HG02763 (cell line): Measurements from ENCODE around the gene NLRC3.
"Not testable (repeated sequence)": the region's sequence is repeated elsewhere in the genome, so short reads cannot be mapped to it uniquely, and the experiment has no call there.

Source experiments
- ATAC-seq: cut with Tn5 transposase; IDR thresholded peaks from one replicate; pipeline ENCODE4 v1.9.1; 2021; ENCODE audit warnings: mild to moderate bottlenecking, moderate library complexity; ENCODE audit not compliant: unreplicated experiment

Gene NLRC3

DNA sequence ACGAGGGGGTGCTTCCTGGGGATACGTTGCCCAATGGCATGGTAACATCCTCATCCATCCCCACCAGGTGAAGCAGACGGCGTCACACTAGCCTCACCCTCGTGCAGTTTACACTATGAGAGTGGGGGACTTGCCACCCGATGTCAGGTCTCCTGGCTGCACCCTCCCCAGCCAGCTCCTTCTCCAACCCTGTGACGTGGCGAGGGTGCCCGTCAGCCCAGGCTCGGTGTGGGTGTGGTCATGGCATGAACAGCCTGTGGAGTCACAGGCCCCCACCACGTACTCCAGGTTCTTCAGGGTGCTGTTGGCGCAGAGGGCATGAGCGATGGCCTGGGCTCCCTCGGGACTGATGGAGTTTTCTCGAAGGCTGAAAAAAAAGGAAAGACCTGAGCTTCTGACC, 28.3 kb downstream of the NLRC3 start:
- ATAC-seq: no peak

DNA sequence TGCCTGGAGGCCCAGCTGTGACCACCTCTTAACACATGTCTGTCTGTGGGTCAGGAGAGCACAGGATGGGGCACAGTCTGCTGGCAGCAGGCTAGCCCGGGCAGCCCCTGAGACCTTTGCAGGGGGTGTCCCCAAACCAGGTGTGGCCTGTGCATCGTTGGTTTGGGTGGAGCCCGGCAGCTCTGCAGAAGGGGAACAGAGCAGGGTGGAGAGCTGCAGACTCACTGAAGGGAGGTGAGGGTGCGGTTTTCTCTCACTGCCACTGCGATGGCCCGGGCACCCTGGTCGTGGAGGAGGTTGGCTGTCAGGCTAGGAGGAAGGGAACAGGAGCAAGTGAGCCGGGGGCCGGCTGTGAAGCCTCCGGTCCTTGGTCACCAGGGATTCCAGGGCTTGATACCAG, 28.8 kb downstream of the NLRC3 start:
- no peak for ATAC-seq

DNA sequence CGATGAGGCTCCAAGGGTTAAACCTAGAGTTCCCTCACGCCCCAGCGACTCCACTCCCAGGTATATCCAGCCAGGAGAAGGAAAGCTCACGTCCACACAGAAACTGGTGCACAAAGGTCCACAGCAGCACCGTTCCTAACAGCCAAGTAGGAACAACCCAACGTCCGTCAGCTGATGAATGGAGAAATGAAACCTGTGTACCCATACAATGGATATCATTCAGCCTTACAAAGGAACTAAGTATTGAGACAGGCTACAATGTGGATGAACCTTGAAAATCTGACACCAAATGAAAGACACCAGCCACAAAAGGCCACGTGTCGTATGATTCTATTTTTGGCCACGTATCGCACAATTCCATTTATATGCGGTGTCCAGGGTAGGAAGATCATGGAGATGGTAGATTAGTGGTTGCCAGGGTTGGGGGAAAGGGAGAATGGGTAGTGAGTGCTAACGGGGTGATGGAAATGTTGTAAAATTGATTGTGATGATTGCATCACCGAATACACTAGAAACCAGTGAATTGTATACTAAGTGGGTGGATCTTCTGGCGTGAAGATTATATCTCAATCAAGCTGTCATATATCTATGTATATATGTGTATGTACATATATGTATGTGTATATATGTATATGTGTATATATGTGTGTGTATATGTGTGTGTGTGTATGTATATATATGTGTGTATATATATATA, 30.1 kb downstream of the NLRC3 start:
- no peak for ATAC-seq

DNA sequence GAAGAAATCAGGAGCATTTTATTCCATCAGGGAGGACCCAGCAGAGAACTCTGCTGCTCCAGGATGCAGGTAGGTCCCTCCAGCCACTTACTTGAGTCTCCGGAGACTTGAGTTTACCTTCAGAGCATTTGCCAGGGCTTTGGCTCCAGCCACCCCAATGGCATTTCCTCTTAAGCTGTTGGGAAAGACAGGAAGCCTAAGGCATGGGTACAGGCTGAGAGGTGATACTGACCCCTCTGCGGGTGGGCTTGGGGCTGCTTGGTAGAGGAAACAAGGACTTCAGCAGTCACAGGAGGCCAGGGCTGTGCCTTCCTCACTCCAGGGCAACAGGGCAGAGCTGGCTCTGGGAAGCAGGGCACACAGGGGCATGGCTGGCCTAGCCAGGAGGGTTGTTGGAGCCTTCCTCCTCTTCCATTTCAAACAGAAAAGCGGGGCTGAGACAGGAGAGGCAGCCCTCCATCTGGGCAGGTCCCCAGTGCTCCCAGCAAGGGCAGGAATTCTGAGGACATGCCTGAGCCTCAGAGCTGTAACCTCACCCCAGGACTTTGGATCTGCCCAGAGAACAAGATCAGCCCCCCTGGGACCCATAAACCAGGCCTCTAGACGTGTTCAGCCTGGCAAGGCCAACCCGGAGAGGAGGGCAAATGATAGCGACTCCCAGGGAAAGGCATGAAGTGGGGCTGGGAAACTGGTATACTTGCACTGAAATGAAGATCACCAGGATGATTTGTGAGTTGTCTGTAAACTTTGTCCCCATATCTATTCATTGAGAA, 34.4 kb downstream of the NLRC3 start:
- no peak for ATAC-seq

DNA sequence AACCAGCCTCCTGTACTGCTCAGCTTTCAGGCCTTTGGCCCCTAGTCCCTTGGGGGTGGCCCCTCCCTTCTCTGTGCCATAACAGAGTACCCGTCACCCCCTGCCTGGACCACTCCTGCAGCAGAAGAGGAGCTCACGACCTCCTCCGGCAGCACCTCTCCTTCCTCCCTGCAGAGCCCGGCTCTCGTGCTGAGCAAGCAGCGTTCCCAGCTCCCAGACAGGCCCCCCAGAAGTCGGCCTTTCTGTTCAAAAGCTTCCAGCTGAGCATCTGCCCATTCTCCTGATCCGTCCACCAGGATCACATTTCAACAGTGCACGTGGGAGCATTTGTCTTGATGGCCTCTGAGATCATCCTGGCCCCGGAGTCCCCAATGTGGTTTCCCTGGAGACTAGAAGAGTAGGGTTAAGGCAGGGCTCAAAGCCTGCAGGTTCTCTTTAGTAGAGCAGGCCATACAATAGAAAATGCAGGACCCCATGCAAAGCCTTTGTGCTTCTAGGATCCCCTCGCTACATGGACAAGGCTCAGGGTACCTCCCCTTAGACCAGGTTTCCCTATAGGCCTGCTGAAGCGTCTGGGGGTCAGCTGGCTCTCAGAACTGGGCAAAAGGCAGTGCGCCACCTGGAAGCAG, 35.6 kb downstream of the NLRC3 start:
- ATAC-seq: no peak

DNA sequence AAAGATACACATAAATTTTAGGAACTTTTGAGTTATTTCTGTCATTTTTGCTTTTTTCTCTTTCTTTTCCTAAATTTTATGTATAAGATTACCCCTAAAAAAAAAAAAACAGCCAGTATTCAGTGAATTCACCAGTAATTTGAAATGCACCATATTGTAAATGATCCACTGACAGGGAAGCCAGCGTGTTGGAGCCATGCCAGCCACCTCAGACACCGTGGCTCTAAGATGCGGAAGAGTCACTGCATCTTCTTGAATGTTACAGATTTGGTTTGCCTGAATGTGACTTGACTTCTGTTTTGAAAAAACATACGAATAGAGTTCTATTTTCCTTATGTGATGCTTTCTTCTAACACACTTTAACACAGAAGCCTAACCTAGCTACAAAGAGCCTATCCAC, 39.0 kb downstream of the NLRC3 start:
- no peak for ATAC-seq

DNA sequence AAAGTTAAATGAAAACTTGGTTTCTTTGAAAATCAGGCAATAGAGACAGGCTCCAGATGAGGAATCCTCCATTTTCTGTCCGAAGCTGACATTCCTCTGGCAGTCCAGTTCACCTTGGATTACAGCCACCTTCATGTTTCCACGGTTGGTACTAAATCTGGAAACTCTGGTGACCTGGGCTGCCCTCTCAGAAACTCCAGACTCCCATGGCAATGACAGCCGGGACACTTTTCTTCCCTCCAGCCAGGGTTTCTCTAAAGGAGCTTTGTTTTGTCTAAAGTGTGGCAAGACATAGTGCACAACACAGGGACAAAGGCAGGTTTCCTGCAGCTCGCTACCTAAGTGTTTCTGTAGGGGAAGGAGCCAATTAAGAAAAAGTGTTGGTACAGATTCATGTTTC, 40.4 kb downstream of the NLRC3 start:
- ATAC-seq: no peak

DNA sequence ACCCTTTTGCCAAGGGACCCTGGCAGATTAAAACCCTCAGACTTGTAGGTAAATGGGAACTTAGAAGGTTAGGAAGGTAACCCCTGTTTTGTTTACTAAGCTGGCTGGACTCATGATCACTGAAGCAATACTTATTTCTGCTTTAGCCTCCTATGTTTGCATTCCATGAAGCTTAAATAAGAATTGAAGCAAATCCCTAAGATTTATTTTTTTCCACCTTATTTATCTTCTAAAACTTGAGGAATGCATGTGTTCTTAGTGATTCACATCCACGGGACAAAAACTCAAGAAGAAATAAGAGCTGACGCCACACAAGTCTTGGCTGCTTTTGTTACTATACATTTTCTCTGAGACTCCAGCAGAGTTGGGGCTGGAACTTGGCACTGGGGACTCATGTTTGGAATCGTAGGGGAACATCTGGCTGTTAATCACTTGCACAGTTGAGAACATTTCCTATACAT, 40.9 kb downstream of the NLRC3 start:
- ATAC-seq: no peak

DNA sequence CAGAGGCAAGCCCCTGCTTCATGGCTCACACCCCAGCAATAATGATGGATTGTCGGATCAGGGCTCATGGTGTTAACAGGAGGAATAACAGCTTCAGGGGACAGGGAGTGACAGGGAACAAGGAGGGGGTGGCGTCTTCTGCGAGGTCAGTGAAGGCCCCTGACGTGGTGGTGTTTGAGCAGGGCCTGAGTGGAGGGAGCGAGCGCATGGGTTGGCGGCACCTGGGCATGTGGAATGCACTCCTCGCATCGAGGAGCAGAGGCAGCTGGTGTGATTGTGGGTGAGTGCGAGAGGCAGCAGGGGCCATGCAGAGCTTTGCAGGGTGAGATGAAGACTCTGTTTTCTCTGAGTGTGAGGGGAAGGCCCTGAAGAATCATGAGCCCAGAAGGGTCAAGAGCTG, 43.1 kb downstream of the NLRC3 start:
- ATAC-seq: no peak

DNA sequence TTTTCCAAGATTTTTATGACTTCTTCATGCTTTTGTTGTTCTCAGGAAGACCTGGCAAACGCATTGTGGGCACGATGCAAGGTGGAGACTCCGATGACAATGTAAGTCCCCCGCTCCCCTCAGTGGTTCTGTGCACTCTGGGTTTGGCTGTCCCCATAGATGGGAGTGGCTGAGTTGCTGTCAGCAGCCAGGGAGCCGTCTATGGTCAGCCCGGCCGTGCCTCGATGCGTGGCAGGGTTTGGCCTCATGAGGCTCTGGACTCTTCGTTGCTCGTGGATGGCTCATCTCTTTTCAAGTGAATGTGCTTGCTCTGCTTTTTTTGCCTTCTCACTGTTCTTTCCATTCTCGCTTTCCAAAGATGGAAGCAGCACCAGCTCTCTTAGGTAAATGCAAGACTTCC, 44.5 kb downstream of the NLRC3 start:
- no peak for ATAC-seq

DNA sequence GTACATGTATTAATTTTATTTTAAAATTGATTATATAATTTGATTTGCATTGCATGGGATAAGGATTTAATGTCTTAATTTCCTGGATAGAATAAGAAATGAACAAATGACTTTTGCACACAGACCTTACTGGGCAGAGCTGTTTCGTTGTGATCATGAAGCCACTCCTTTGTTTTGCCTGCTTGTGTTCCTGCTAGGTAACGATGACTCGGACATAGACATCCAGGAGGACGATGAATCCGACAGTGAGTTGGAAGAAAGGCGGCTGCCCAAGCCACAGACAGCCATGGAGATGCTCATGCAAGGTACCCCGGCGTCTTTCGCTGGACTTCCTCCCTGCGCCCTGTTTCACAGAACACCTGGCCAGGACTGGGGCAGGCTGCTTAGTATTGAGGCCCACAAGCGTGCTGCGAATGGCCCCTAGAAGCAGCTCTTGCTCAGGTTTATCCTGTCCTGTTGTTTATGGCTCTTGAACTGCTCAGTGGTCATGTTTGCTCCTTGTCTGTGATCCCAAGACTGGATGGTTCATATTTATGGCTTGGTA, 46.8 kb downstream of the NLRC3 start:
- ATAC-seq: no peak

DNA sequence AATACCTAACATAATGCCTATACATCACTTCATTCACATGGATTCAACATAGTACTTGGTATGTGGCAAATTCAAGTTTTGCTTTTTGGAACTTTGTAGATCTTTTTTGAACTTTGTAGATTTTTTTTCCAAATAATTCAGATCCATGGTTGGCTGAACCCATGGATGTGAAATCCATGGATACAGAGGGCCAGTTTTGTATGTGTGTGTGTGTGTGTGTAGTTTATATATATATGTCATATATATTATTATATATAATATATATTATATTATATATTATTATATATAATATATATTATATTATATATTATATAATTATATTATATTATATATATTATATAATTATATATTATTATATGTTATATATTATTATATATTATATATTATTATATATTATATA, 48.0 kb downstream of the NLRC3 start:
- no peak for ATAC-seq

DNA sequence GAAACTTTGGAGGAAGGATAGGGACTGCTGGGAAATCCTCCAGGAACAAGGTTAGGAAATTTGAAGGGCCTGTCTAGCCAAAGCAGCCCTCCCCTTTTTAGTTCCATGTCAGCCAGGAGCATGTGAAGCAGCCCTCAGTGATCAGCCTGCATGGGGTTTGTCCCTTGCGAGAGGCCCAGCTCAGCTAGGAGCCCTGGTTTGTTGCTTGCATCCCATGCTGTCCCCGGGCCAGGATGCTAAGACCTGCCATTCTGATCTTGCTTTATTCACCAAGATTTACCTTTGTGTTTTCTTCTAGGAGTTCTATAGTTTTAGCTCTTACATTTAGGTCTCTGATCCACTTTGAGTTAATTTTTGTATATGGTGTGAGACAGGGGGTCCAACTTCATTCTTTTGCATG, 48.8 kb downstream of the NLRC3 start:
- ATAC-seq: no peak

DNA sequence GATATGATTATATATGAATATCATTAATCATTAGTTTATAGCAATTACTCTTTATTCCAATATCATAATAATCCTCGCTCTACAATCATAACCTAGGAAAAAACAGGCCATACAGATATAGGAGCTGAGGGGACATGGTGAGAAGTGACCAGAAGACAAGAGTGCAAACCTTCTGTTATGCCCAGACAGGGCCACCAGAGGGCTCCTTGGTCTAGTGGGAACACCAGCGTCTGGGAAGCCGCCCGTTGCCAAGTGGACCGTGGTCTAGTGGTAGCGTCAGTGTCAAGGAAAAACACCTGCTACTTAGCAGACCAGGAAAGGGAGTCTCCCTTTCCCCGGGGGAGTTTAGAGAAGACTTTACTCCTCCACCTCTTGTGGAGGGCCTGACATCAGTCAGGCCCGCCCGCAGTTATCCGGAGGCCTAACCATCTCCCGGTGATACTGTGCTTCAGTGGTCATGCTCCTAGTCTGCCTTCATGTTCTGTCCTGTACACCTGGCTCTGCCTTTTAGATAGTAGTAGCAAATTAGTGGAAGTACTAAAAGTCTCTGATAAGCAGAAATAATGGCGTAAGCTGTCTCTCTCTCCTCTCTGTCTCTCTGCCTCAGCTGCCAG, 49.9 kb downstream of the NLRC3 start:
- not testable (repeated sequence) for ATAC-seq

DNA sequence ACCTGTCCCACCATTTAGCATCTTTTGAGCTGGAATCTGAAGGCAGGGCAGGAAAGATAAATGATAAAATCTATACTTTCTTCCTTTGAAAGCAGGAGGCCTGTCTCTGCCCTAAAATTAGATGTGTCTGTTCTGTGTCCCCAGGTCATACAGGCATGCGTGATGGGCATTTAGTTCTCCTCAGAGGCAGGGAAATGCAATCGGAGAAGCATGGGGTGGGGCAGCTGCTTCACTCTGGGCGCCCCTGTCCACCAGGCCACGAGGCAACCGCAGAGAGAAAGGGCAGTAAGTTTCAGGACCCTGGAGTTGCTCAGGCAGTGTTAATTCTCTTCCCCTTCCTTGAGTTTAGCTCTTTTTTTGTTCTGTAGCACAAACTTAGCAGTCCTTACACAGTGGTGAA, 51.3 kb downstream of the NLRC3 start:
- no peak for ATAC-seq

DNA sequence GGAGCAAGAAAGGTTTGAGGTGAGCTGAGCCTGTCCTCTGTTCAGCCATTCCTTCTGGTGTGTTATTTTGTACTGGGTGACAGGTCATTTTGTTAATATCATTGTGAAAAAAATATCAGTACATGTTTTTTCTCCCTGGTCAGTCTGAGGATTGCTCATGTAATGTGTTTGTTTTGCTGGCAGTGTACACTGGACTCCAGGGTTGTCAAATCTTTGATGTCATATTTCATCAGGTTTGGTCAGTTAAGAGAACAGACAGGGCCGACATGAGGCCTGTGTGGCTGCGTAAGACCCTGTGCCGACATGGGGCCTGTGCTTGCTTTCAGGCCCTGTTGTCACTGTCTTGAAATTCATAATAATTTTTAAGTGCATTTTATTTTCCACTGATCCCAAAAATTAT, 53.9 kb downstream of the NLRC3 start:
- ATAC-seq: no peak

DNA sequence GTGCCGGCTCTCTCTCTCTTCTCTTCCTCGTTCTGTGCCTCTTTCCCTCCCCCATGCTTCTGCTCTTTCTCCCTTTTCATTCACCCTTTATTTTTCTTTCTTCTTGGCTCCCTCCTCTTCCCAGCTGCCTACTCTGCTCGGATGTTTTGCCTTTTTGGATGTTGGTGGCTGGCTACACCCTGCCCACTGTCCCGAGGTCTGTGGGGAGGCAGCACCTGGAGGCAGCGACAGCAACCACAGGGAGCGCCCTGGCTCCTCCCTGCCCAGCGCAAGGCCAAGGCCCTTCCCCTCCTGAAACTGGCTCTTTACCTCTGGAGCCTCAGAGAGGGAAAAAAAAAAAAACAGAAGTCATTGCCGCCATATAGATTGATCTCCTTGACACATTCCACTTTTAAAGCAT, 56.4 kb downstream of the NLRC3 start:
- no peak for ATAC-seq

DNA sequence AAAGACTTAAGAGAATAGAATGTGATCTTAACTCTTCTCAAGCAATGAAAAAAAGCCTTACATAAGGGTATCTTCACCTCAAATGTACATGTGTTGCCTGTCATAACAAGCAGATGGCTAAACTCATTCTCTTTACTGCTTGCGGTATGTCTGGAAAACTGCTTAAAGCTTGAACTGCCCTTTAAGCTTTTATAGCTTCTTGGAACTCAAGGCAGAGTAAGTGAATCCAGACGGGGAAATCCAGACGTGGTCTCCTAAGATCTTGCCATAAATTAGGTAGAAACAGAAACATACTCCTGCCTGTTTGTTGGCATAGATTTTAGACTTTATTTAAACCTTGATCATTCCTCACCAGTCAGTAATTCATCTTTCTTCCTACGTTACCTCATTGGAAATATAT, 56.8 kb downstream of the NLRC3 start:
- no peak for ATAC-seq

DNA sequence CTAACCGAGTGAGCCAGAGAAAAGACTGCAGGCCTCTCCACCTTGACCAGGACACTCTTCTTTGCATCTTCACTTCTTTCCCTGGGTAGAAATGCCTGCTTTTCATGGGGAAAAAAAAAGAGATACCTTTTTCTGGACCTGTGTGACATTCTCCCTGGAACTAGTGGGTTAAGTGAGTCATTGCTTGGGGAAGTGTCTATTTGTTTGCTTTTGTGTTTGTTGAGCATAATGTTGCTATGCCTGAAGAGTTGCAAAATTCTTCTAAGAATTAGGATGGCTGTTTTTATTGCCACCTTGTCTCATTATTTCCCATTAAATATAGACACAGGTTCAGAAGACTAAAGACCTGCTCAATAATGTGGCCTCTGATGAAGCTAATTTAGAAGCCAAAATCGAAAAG, 57.6 kb downstream of the NLRC3 start:
- no peak for ATAC-seq

DNA sequence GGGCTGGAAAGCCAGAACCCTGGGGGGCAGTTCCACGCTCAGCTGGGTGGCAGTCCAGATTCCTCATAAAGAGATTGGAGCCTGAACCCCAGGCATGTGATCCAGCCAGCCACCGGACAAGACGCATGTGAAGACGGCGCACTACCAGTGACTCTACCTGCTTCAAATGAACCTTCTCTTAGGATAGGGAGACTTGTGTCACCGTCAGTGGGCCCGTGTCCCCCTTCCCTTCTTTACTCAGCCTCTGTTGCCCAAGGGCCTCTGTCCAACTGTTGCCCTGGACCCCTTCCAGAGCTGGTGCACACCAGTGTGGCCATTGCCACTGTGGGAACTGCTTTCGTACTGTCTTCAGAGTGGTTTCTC, 58.2 kb downstream of the NLRC3 start:
- no peak for ATAC-seq

DNA sequence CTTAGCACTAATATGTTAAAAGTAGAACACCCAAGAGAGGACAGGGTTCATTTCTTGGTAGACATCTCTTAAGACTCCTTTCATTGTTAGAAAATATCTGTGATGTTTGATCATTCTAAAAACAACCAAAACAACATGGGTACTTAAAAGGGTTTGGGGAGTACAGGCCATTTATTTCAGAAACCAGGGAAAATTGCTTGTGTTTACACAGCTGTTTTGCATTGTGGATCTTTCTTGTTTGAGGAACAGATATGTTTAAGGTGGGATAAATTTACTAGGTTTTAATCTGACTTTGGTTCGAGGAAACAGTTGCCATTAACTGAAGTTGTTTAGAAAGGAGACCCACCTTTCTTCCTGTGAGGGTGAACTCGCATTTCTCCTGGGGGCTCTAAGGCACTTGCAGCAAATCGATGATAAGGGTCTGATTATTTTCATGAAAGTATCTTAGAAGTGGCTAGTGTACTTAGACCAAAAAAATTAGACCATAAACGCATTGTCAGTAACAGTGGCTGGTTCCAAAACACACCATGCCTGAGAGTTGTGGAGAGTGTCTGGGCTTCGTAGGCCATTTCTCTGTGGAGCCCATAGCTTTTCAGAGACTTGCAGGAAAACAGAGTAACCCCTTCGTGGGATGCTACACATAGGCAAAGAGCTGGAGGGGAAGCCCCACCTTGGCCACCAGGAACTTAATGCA, 58.8 kb downstream of the NLRC3 start:
- ATAC-seq: no peak
